K562 (cell line): Measurements from ENCODE around the gene DOK3. TPM values are rescaled to one million over a fixed set of nuclear protein-coding genes. Genes with fewer than 3 reads are reported as not detected.
A peak's percentile ranks its signal among the peaks of the same experiment; 100 is the strongest.

Experiments
- ADNP ChIP-seq: fragments of 200-800 bp; sonication (Bioruptor generic); IDR thresholded peaks from 2 replicates; pipeline ENCODE4 v1.6.1; 2016; ENCODE audit warnings: missing genetic modification characterization, missing compliant biosample characterization
- BCOR ChIP-seq: fragments of 450-650 bp; IDR thresholded peaks from 2 replicates; pipeline ENCODE4 v1.6.1; 2016
- CBFA2T3 ChIP-seq: fragments of 450-650 bp; IDR thresholded peaks from 2 replicates; pipeline ENCODE4 v1.6.1; 2017
- CCNT2 ChIP-seq: IDR thresholded peaks from 2 replicates; pipeline ENCODE4 v1.6.1; 2011; ENCODE audit warnings: borderline replicate concordance, low read depth, mild to moderate bottlenecking, moderate library complexity, mixed read lengths, low read length; ENCODE audit not compliant: insufficient read length; ENCODE audit errors: extremely low read depth
- DIDO1 ChIP-seq: fragments of 450-650 bp; IDR thresholded peaks from 2 replicates; pipeline ENCODE4 v1.6.1; 2016; ENCODE audit warnings: low read depth, missing biosample characterization, missing genetic modification characterization
- ETV1 ChIP-seq: fragments of 450-650 bp; conservative IDR thresholded peaks from 2 replicates; pipeline ENCODE4 v1.6.1; 2016; ENCODE audit warnings: missing genetic modification characterization, control low read depth, low read depth, missing compliant biosample characterization
- FOXO4 ChIP-seq: fragments of 450-650 bp; formaldehyde crosslinking; IDR thresholded peaks from 2 replicates; pipeline ENCODE4 v1.4.0; 2020; ENCODE audit warnings: mild to moderate bottlenecking, moderate library complexity
- HDGF ChIP-seq: fragments of 450-650 bp; IDR thresholded peaks from 2 replicates; pipeline ENCODE4 v1.6.1; 2016
- IRF1 ChIP-seq: sonication (generic); formaldehyde crosslinking; IDR thresholded peaks from 2 replicates; pipeline ENCODE4 v1.8.0; 2022; ENCODE audit warnings: missing genetic modification reagents, mild to moderate bottlenecking, borderline replicate concordance
- L3MBTL2 ChIP-seq: fragments of 450-650 bp; IDR thresholded peaks from 2 replicates; pipeline ENCODE4 v1.6.1; 2016; ENCODE audit warnings: mild to moderate bottlenecking, moderate library complexity
- NCOA6 ChIP-seq: fragments of 450-650 bp; IDR thresholded peaks from 2 replicates; pipeline ENCODE4 v1.6.1; 2017; ENCODE audit warnings: mild to moderate bottlenecking
- POLR2G ChIP-seq: fragments of 200-400 bp; formaldehyde crosslinking; IDR thresholded peaks from 2 replicates; pipeline ENCODE4 v1.6.1; 2017; ENCODE audit warnings: low read depth, mild to moderate bottlenecking, antibody characterized with exemption, low read length, moderate library complexity
- POU5F1 ChIP-seq: fragments of 150-350 bp; IDR thresholded peaks from 2 replicates; pipeline ENCODE4 v1.6.1; 2014; ENCODE audit warnings: borderline replicate concordance, low read length, low read depth, mild to moderate bottlenecking; ENCODE audit not compliant: partially characterized antibody
- PRDM10 ChIP-seq: fragments of 450-650 bp; IDR thresholded peaks from 2 replicates; pipeline ENCODE4 v1.6.1; 2018; ENCODE audit not compliant: partially characterized antibody
- SMARCA5 ChIP-seq: fragments of 450-650 bp; IDR thresholded peaks from 2 replicates; pipeline ENCODE4 v1.6.1; 2016
- SP1 ChIP-seq: sonication (generic); formaldehyde crosslinking; IDR thresholded peaks from 2 replicates; pipeline ENCODE4 v1.8.1; 2022; ENCODE audit warnings: mild to moderate bottlenecking, missing genetic modification reagents
- ZC3H8 ChIP-seq: fragments of 450-650 bp; IDR thresholded peaks from 2 replicates; pipeline ENCODE4 v1.6.1; 2017
- ZFP36 ChIP-seq: fragments of 150-350 bp; IDR thresholded peaks from 2 replicates; pipeline ENCODE4 v1.6.1; 2018; ENCODE audit warnings: low read length, low read depth; ENCODE audit not compliant: partially characterized antibody
- ZNF24 ChIP-seq: fragments of 450-650 bp; IDR thresholded peaks from 2 replicates; pipeline ENCODE4 v1.6.1; 2016
- polyA plus RNA-seq, 8 experiments: library from polyadenylated mRNA; depleted of rRNA in 4 of 8; stranded (reverse) in 5 of 8; unstranded in 3 of 8; fragments of >200 nt; fragmentation: Nextera tagmentation in 2 of 8; fragmentation: Illumina TruSeq in 1 of 8; extraction: Ambion mirVana in 2 of 8; extraction: Trizol in 1 of 8; gene quantifications; 2 replicates each; pipeline versions ENCODE4 v1.2.1 to v1.2.3, GENCODE V29; 2011 to 2014; ENCODE audit warnings: inconsistent platforms in 1 of 8, missing spikeins in 1 of 8
- total RNA-seq, 7 experiments: library from RNA; depleted of rRNA in 6 of 7; stranded (reverse); fragments of >200 nt in 6 of 7; fragmentation: Illumina TruSeq in 2 of 7; extraction: Trizol in 2 of 7; gene quantifications; 2 replicates each; pipeline versions ENCODE4 v1.2.1 to v1.2.3, GENCODE V29; 2011 to 2021; ENCODE audit warnings: low replicate concordance in 1 of 7

The DOK3 gene
- total and polyA plus RNA-seq, 9 of the 15 experiments (the other 6 are each of a cell fraction or from before 2014, with no cell fraction given) = 1.3 to 23.0 (median 8.0) TPM

GRCh38 chr5:177497292-177498012, 12.2 kb downstream of the DOK3 start, which contains the start of gene PDLIM7 (continued):
- TF ChIP-seq PRDM10 = peak; percentile 80
- TF ChIP-seq IRF1 = no peak
- TF ChIP-seq SMARCA5 = peak; percentile 99
- TF ChIP-seq L3MBTL2 = peak; percentile 43
- TF ChIP-seq ZC3H8 = no peak
- TF ChIP-seq ZFP36 = peak; percentile 39
- TF ChIP-seq DIDO1 = no peak
- TF ChIP-seq NCOA6 = no peak
- TF ChIP-seq FOXO4 (CRISPR knock-in tag) = 0 out of 2 replicates have a peak, but pooled peaks have one; percentile 65
- TF ChIP-seq CBFA2T3 = peak; percentile 55
- peak; percentile 94 for TF ChIP-seq POLR2G
- TF ChIP-seq ZNF24 = peak; percentile 38; the same call in 1 of the 2 replicates
- TF ChIP-seq ETV1 (tag) = peak; percentile 28; the same call in 1 of the 2 replicates
- TF ChIP-seq SP1 (CRISPR knock-in tag) = peak; percentile 97
- TF ChIP-seq CCNT2 = peak; percentile 78
- no peak for TF ChIP-seq ADNP (tag)
- peak; percentile 100 for TF ChIP-seq BCOR
- TF ChIP-seq POU5F1 = no peak
- peak; percentile 97 for TF ChIP-seq HDGF
